ENCODE results near the gene CSAD.
A peak's percentile ranks its signal among the peaks of the same experiment; 100 is the strongest.
"Not testable (repeated sequence)": the region's sequence is repeated elsewhere in the genome, so short reads cannot be mapped to it uniquely, and the experiment has no call there.

CSAD gene

GRCh38 chr12:53181935-53182334, 1.2 kb upstream of the CSAD start:
- H3K9ac ChIP-seq (ENCODE audit: low read length): peak overlapping the region; percentile 91; the same call in 1 of the 2 replicates
- peak overlapping the region; percentile 93 for H3K4me2 ChIP-seq (ENCODE audit: low read depth, low read length, poor library complexity, severe bottlenecking)
- H3K79me2 ChIP-seq (ENCODE audit: insufficient read depth, low read length): peaks cover 18% of the 10 kb centered on the region
- no peaks in the 10 kb centered on the region for H3K9me3 ChIP-seq (ENCODE audit: insufficient read depth, low read length)
- TF ChIP-seq CTCF (IDR thresholded peaks at IDR 0.05; ENCODE audit: insufficient read depth, low read length, poor library complexity, severe bottlenecking) (no peak), EZH2phosphoT487 (conservative IDR thresholded peaks at IDR 0.05; ENCODE audit: low read length) (no peak)
- no peaks in the 10 kb centered on the region for H3K9me2 ChIP-seq (replicated peaks; ENCODE audit: insufficient read depth, low read length)
- H3K4me3 ChIP-seq (ENCODE audit: insufficient read depth, low read length, poor library complexity, severe bottlenecking): peak overlapping the region; percentile 79
- H3K27me3 ChIP-seq (ENCODE audit: low read length): no peaks in the 10 kb centered on the region
- peaks cover 16% of the 10 kb centered on the region; the same call in 1 of the 2 replicates for H3K36me3 ChIP-seq (ENCODE audit: low read length)
- H3F3A ChIP-seq (ENCODE audit: insufficient read depth): peaks cover 15% of the 10 kb centered on the region; the same call in 1 of the 2 replicates
- H2AFZ ChIP-seq (ENCODE audit: low read depth, low read length, severe bottlenecking): no peak overlapping the region
- no peak overlapping the region for H3K27ac ChIP-seq (ENCODE audit: low read depth, low read length)
- H4K20me1 ChIP-seq (ENCODE audit: low read depth, low read length): no peaks in the 10 kb centered on the region

- Histone ChIP-seq H3K9me2 (replicated peaks; ENCODE audit: insufficient read depth, low read length) (no peaks in the 10 kb centered on the region), H3K4me3 (ENCODE audit: insufficient read depth, low read length, poor library complexity, severe bottlenecking) (peak overlapping the region; percentile 79), H3K9ac (ENCODE audit: low read length) (peak overlapping the region; percentile 91), H3K27me3 (ENCODE audit: low read length) (no peaks in the 10 kb centered on the region), H2AFZ (ENCODE audit: low read depth, low read length, severe bottlenecking) (peak overlapping the region; percentile 47), H3K27ac (ENCODE audit: low read depth, low read length) (peak overlapping the region; percentile 76), H3F3A (ENCODE audit: insufficient read depth) (peaks cover 12% of the 10 kb centered on the region; the same call in 1 of the 2 replicates), H3K4me2 (ENCODE audit: low read depth, low read length, poor library complexity, severe bottlenecking) (peak overlapping the region; percentile 93), H4K20me1 (ENCODE audit: low read depth, low read length) (no peaks in the 10 kb centered on the region), H3K79me2 (ENCODE audit: insufficient read depth, low read length) (peaks cover 18% of the 10 kb centered on the region), H3K36me3 (ENCODE audit: low read length) (peaks cover 15% of the 10 kb centered on the region; the same call in 1 of the 2 replicates), H3K9me3 (ENCODE audit: insufficient read depth, low read length) (no peaks in the 10 kb centered on the region)
- TF ChIP-seq EZH2phosphoT487 (conservative IDR thresholded peaks at IDR 0.05; ENCODE audit: low read length): no peak
- TF ChIP-seq CTCF (IDR thresholded peaks at IDR 0.05; ENCODE audit: insufficient read depth, low read length, poor library complexity, severe bottlenecking): no peak
These were observed 363 bp upstream of the CSAD start for GRCh38 chr12:53180931-53181645.

GRCh38 chr12:53179687-53180219, 972 bp downstream of the CSAD start:
- H3K9me2 ChIP-seq (replicated peaks; ENCODE audit: insufficient read depth, low read length): no peaks in the 10 kb centered on the region
- peak overlapping the region; percentile 76 for H3K27ac ChIP-seq (ENCODE audit: low read depth, low read length)

GRCh38 chr12:53178803-53179202, 1.9 kb downstream of the CSAD start:
- H3K27ac ChIP-seq (ENCODE audit: low read depth, low read length); H3K4me3 ChIP-seq (ENCODE audit: insufficient read depth, low read length, poor library complexity, severe bottlenecking); H3K9me3 ChIP-seq (ENCODE audit: insufficient read depth, low read length); H3K4me2 ChIP-seq (ENCODE audit: low read depth, low read length, poor library complexity, severe bottlenecking); H3K9ac ChIP-seq (ENCODE audit: low read length); H3K9me2 ChIP-seq (replicated peaks; ENCODE audit: insufficient read depth, low read length); H3K27me3 ChIP-seq (ENCODE audit: low read length); H4K20me1 ChIP-seq (ENCODE audit: low read depth, low read length); H2AFZ ChIP-seq (ENCODE audit: low read depth, low read length, severe bottlenecking): not testable (repeated sequence)
- Histone ChIP-seq H3K79me2 (ENCODE audit: insufficient read depth, low read length) (peaks cover 18% of the 10 kb centered on the region), H3F3A (ENCODE audit: insufficient read depth) (peaks cover 12% of the 10 kb centered on the region; the same call in 1 of the 2 replicates), H3K36me3 (ENCODE audit: low read length) (peaks cover 12% of the 10 kb centered on the region; the same call in 1 of the 2 replicates)

More at GRCh38 chr12:53179687-53180219, 972 bp downstream of the CSAD start:
- no peaks in the 10 kb centered on the region for H3K27me3 ChIP-seq (ENCODE audit: low read length)
- H3K36me3 ChIP-seq (ENCODE audit: low read length): peaks cover 12% of the 10 kb centered on the region; the same call in 1 of the 2 replicates
- H3F3A ChIP-seq (ENCODE audit: insufficient read depth): peaks cover 12% of the 10 kb centered on the region; the same call in 1 of the 2 replicates
- peak overlapping the region; percentile 91 for H3K9ac ChIP-seq (ENCODE audit: low read length)
- peaks cover 18% of the 10 kb centered on the region for H3K79me2 ChIP-seq (ENCODE audit: insufficient read depth, low read length)
- H3K9me3 ChIP-seq (ENCODE audit: insufficient read depth, low read length): no peaks in the 10 kb centered on the region
- H4K20me1 ChIP-seq (ENCODE audit: low read depth, low read length): no peaks in the 10 kb centered on the region
- peak overlapping the region; percentile 95 for H2AFZ ChIP-seq (ENCODE audit: low read depth, low read length, severe bottlenecking)
- peak overlapping the region; percentile 64 for H3K4me3 ChIP-seq (ENCODE audit: insufficient read depth, low read length, poor library complexity, severe bottlenecking)
- TF ChIP-seq CTCF (IDR thresholded peaks at IDR 0.05; ENCODE audit: insufficient read depth, low read length, poor library complexity, severe bottlenecking): no peak
- TF ChIP-seq EZH2phosphoT487 (conservative IDR thresholded peaks at IDR 0.05; ENCODE audit: low read length): no peak
- H3K4me2 ChIP-seq (ENCODE audit: low read depth, low read length, poor library complexity, severe bottlenecking): peak overlapping the region; percentile 90

GRCh38 chr12:53177447-53177846, 3.3 kb downstream of the CSAD start:
- H3K9me2 ChIP-seq (replicated peaks; ENCODE audit: insufficient read depth, low read length); H3F3A ChIP-seq (ENCODE audit: insufficient read depth); H3K9me3 ChIP-seq (ENCODE audit: insufficient read depth, low read length); H3K27ac ChIP-seq (ENCODE audit: low read depth, low read length); H3K4me3 ChIP-seq (ENCODE audit: insufficient read depth, low read length, poor library complexity, severe bottlenecking); H3K9ac ChIP-seq (ENCODE audit: low read length); H2AFZ ChIP-seq (ENCODE audit: low read depth, low read length, severe bottlenecking); H4K20me1 ChIP-seq (ENCODE audit: low read depth, low read length); H3K4me2 ChIP-seq (ENCODE audit: low read depth, low read length, poor library complexity, severe bottlenecking); H3K36me3 ChIP-seq (ENCODE audit: low read length); H3K27me3 ChIP-seq (ENCODE audit: low read length): not testable (repeated sequence)
- peaks cover 14% of the 10 kb centered on the region for H3K79me2 ChIP-seq (ENCODE audit: insufficient read depth, low read length)
